Measurements from ENCODE around the gene TM4SF4. TPM values are rescaled to one million over a fixed set of nuclear protein-coding genes. Genes with fewer than 3 reads are reported as not detected.

Gene TM4SF4
- polyA plus RNA-seq, 1 donor from 2014 or later = not detected

GRCh38 chr3:149486726-149487125 lies 12.2 kb downstream of the TM4SF4 start:
- Histone ChIP-seq H3K27ac (ENCODE audit: low read length) (no peak overlapping the region), H3K4me2 (ENCODE audit: low read length) (no peak overlapping the region), H2AFZ (ENCODE audit: low read depth, low read length) (no peak overlapping the region), H3F3A (ENCODE audit: insufficient read depth, low read length, poor library complexity, severe bottlenecking) (no peaks in the 10 kb centered on the region), H3K9me2 (ENCODE audit: insufficient read depth, low read length) (no peaks in the 10 kb centered on the region), H3K79me2 (replicated peaks; ENCODE audit: insufficient read depth, low read length) (no peaks in the 10 kb centered on the region), H4K20me1 (ENCODE audit: insufficient read depth) (no peaks in the 10 kb centered on the region), H3K36me3 (ENCODE audit: insufficient read depth, low read length) (no peaks in the 10 kb centered on the region), H3K27me3 (ENCODE audit: insufficient read depth, low read depth, low read length) (no peaks in the 10 kb centered on the region), H3K9me3 (ENCODE audit: low read length) (no peaks in the 10 kb centered on the region), H3K4me3 (ENCODE audit: low read length) (no peak overlapping the region), H3K9ac (ENCODE audit: low read length) (no peak overlapping the region)
- no peak for TF ChIP-seq EP300 (conservative IDR thresholded peaks at IDR 0.05; ENCODE audit: poor library complexity, severe bottlenecking)
- no peak for TF ChIP-seq MXI1 (conservative IDR thresholded peaks at IDR 0.05; ENCODE audit: poor library complexity, severe bottlenecking)
- TF ChIP-seq REST (IDR thresholded peaks at IDR 0.05; ENCODE audit: borderline replicate concordance) = no peak
- TF ChIP-seq POLR2AphosphoS5 (IDR thresholded peaks at IDR 0.05) = no peak
- no peak for TF ChIP-seq EZH2 (IDR thresholded peaks at IDR 0.05; ENCODE audit: borderline replicate concordance, insufficient read depth, low read length, poor library complexity, severe bottlenecking)
- no peak for TF ChIP-seq SMC3 (conservative IDR thresholded peaks at IDR 0.05; ENCODE audit: poor library complexity)
- no peak for TF ChIP-seq CTCF (IDR thresholded peaks at IDR 0.05; ENCODE audit: poor library complexity, severe bottlenecking)
- TF ChIP-seq RAD21 (conservative IDR thresholded peaks at IDR 0.05) = no peak
- no peak for TF ChIP-seq TAF1 (IDR thresholded peaks at IDR 0.05; ENCODE audit: low read depth)

- H3K36me3 ChIP-seq (ENCODE audit: insufficient read depth, low read length) = no peaks in the 10 kb centered on the region
- H3K9me3 ChIP-seq (ENCODE audit: low read length) = no peaks in the 10 kb centered on the region
- no peak overlapping the region for H2AFZ ChIP-seq (ENCODE audit: low read depth, low read length)
- H3K4me3 ChIP-seq (ENCODE audit: low read length) = no peak overlapping the region
- H3K27me3 ChIP-seq (ENCODE audit: insufficient read depth, low read depth, low read length) = no peaks in the 10 kb centered on the region
- TF ChIP-seq REST (IDR thresholded peaks at IDR 0.05; ENCODE audit: borderline replicate concordance) = no peak
- TF ChIP-seq POLR2AphosphoS5 (IDR thresholded peaks at IDR 0.05) = no peak
- TF ChIP-seq EP300 (conservative IDR thresholded peaks at IDR 0.05; ENCODE audit: poor library complexity, severe bottlenecking) = no peak
- TF ChIP-seq MXI1 (conservative IDR thresholded peaks at IDR 0.05; ENCODE audit: poor library complexity, severe bottlenecking) = no peak
- no peak for TF ChIP-seq RAD21 (conservative IDR thresholded peaks at IDR 0.05)
- no peak for TF ChIP-seq CTCF (IDR thresholded peaks at IDR 0.05; ENCODE audit: poor library complexity, severe bottlenecking)
- no peaks in the 10 kb centered on the region for H3K79me2 ChIP-seq (replicated peaks; ENCODE audit: insufficient read depth, low read length)
- no peaks in the 10 kb centered on the region for H4K20me1 ChIP-seq (ENCODE audit: insufficient read depth)
- no peaks in the 10 kb centered on the region for H3F3A ChIP-seq (ENCODE audit: insufficient read depth, low read length, poor library complexity, severe bottlenecking)
- no peak overlapping the region for H3K9ac ChIP-seq (ENCODE audit: low read length)
- no peak overlapping the region for H3K27ac ChIP-seq (ENCODE audit: low read length)
- H3K4me2 ChIP-seq (ENCODE audit: low read length) = no peak overlapping the region
- no peaks in the 10 kb centered on the region for H3K9me2 ChIP-seq (ENCODE audit: insufficient read depth, low read length)
These were observed 13.2 kb downstream of the TM4SF4 start for GRCh38 chr3:149487598-149488197.

Data from neural cell (in vitro differentiated cells).